Spleen (tissue), 7 donors: ENCODE measurements around the gene NPDC1.

Source experiments
- CTCF ChIP-seq, 11 experiments: fragments of 200-600 bp in 7 of 11; fragments of 450-650 bp in 4 of 11; sonication (generic) in 4 of 11; IDR thresholded peaks in 8 of 11; conservative IDR thresholded peaks in 3 of 11; 1 replicate in 7 of 11; 2 replicates in 4 of 11; pipeline versions ENCODE4 v1.4.0 to v1.8.0; 2016 to 2021; ENCODE audit warnings: antibody characterized with exemption in 11 of 11, inconsistent platforms in 4 of 11, mild to moderate bottlenecking in 1 of 11
- POLR2A ChIP-seq, 3 donors: fragments of 450-650 bp; IDR thresholded peaks; one replicate each; pipeline ENCODE4 v1.5.1; 2017; ENCODE audit warnings: antibody characterized with exemption in 3 of 3, mild to moderate bottlenecking in 1 of 3
- POLR2AphosphoS5 ChIP-seq, 3 donors: sonication (generic); formaldehyde crosslinking; IDR thresholded peaks; one replicate each; pipeline ENCODE4 v1.5.1; 2017; ENCODE audit warnings: antibody characterized with exemption in 3 of 3
- donor health status: DM: no; HTN: no; CAD: no; lungs with moderate emphysema.
- donor health status: DM: no; HTN: no; CAD: no.
- donor health status: DM: no; HTN: no; CAD: no.

- TF ChIP-seq POLR2AphosphoS5 (IDR thresholded peaks at IDR 0.05): no peak
- TF ChIP-seq CTCF (IDR thresholded peaks at IDR 0.05 in 8 of 11, conservative IDR thresholded peaks at IDR 0.05 in 3 of 11): no peak
- TF ChIP-seq POLR2A (IDR thresholded peaks at IDR 0.05): no peak
Observed at GRCh38 chr9:137012694-137013570, 33.0 kb downstream of the NPDC1 start.
